KMS-11 (cell line): ENCODE results near the gene MADD.

ENCODE experiments used
- H2AFZ ChIP-seq: fragments of 200-600 bp; sonication (generic); 2 replicates; pipeline ENCODE4 v1.6.1; 2016; ENCODE audit warnings: antibody characterized with exemption, mixed run types, low read depth
- H3K27ac ChIP-seq: fragments of 200-600 bp; sonication (generic); 2 replicates; pipeline ENCODE4 v1.6.1; 2016; ENCODE audit warnings: mild to moderate bottlenecking, mixed run types
- H3K27me3 ChIP-seq: fragments of 200-600 bp; sonication (generic); 2 replicates; pipeline ENCODE4 v1.6.1; 2017; ENCODE audit warnings: mild to moderate bottlenecking, low read depth, mixed run types, moderate library complexity; ENCODE audit not compliant: insufficient read depth
- H3K36me3 ChIP-seq: fragments of 200-600 bp; sonication (generic); 2 replicates; pipeline ENCODE4 v1.6.1; 2017; ENCODE audit warnings: mild to moderate bottlenecking, mixed run types; ENCODE audit not compliant: insufficient read depth
- H3K4me1 ChIP-seq: fragments of 200-600 bp; sonication (generic); 2 replicates; pipeline ENCODE4 v1.6.1; 2016; ENCODE audit warnings: mild to moderate bottlenecking, low read depth, mixed run types; ENCODE audit not compliant: poor library complexity, severe bottlenecking
- H3K4me2 ChIP-seq: fragments of 200-600 bp; sonication (generic); 2 replicates; pipeline ENCODE4 v1.7.0; 2016; ENCODE audit warnings: mild to moderate bottlenecking, mixed run types
- H3K4me3 ChIP-seq: fragments of 200-600 bp; sonication (generic); IDR thresholded peaks from 2 replicates; pipeline ENCODE4 v1.6.1; 2017; ENCODE audit warnings: low read depth, low read length, mixed read lengths; ENCODE audit not compliant: insufficient read depth
- H3K79me2 ChIP-seq: fragments of 200-600 bp; sonication (generic); 2 replicates; pipeline ENCODE4 v1.6.1; 2016; ENCODE audit warnings: low read depth, mixed run types; ENCODE audit not compliant: insufficient read depth
- H3K9ac ChIP-seq: fragments of 200-600 bp; sonication (generic); 2 replicates; pipeline ENCODE4 v1.6.1; 2016; ENCODE audit warnings: mild to moderate bottlenecking, mixed run types
- H4K20me1 ChIP-seq: fragments of 200-600 bp; sonication (generic); 2 replicates; pipeline ENCODE4 v1.6.1; 2016; ENCODE audit warnings: mild to moderate bottlenecking, mixed run types; ENCODE audit not compliant: insufficient read depth
- CTCF ChIP-seq: fragments of 200-600 bp; sonication (generic); conservative IDR thresholded peaks from 2 replicates; pipeline ENCODE4 v1.6.1; 2017; ENCODE audit warnings: low read depth, mild to moderate bottlenecking, antibody characterized with exemption, low read length, moderate library complexity, mixed read lengths

Gene MADD

GRCh38 chr11:47278058-47278457, 8.1 kb downstream of the MADD start:
- H3K36me3 ChIP-seq: no peaks in the 10 kb centered on the region; the same call in 1 of the 2 replicates
- peaks cover 7% of the 10 kb centered on the region for H3K4me1 ChIP-seq
- H2AFZ ChIP-seq: no peak overlapping the region
- no peak overlapping the region for H3K4me3 ChIP-seq
- H3K27ac ChIP-seq: no peak overlapping the region
- no peaks in the 10 kb centered on the region for H4K20me1 ChIP-seq
- TF ChIP-seq CTCF: no peak
- peaks cover 11% of the 10 kb centered on the region; the same call in 1 of the 2 replicates for H3K79me2 ChIP-seq
- H3K9ac ChIP-seq: no peak overlapping the region
- no peak overlapping the region for H3K4me2 ChIP-seq
- H3K27me3 ChIP-seq: no peaks in the 10 kb centered on the region

GRCh38 chr11:47278769-47279168, 8.8 kb downstream of the MADD start:
- no peaks in the 10 kb centered on the region for H3K27me3 ChIP-seq
- no peak overlapping the region for H3K27ac ChIP-seq
- no peak overlapping the region for H2AFZ ChIP-seq
- peaks cover 4% of the 10 kb centered on the region; the same call in 1 of the 2 replicates for H3K79me2 ChIP-seq
- H3K4me1 ChIP-seq: peaks cover under 1% of the 10 kb centered on the region
- no peaks in the 10 kb centered on the region for H4K20me1 ChIP-seq
- H3K4me2 ChIP-seq: no peak overlapping the region
- no peak overlapping the region for H3K9ac ChIP-seq
- TF ChIP-seq CTCF: no peak
- no peak overlapping the region for H3K4me3 ChIP-seq
- no peaks in the 10 kb centered on the region; the same call in 1 of the 2 replicates for H3K36me3 ChIP-seq

- Histone ChIP-seq H4K20me1 (no peaks in the 10 kb centered on the region), H3K4me1 (no peaks in the 10 kb centered on the region), H3K9ac (no peak overlapping the region), H3K4me3 (no peak overlapping the region), H2AFZ (no peak overlapping the region), H3K27me3 (no peaks in the 10 kb centered on the region), H3K4me2 (no peak overlapping the region), H3K27ac (no peak overlapping the region), H3K36me3 (no peaks in the 10 kb centered on the region; the same call in 1 of the 2 replicates), H3K79me2 (no peaks in the 10 kb centered on the region)
- no peak for TF ChIP-seq CTCF
These were observed 10.2 kb downstream of the MADD start for GRCh38 chr11:47280099-47280498.

GRCh38 chr11:47280860-47281259, 10.9 kb downstream of the MADD start:
- H3K4me2 ChIP-seq: no peak overlapping the region
- no peaks in the 10 kb centered on the region; the same call in 1 of the 2 replicates for H3K36me3 ChIP-seq
- H4K20me1 ChIP-seq: no peaks in the 10 kb centered on the region
- no peak for TF ChIP-seq CTCF
- no peak overlapping the region for H3K9ac ChIP-seq
- no peak overlapping the region for H3K27ac ChIP-seq
- no peak overlapping the region for H3K4me3 ChIP-seq
- no peaks in the 10 kb centered on the region for H3K4me1 ChIP-seq
- no peak overlapping the region for H2AFZ ChIP-seq
- no peaks in the 10 kb centered on the region for H3K79me2 ChIP-seq
- no peaks in the 10 kb centered on the region for H3K27me3 ChIP-seq
